Measurements from ENCODE around the gene DEPP1.

DNA sequence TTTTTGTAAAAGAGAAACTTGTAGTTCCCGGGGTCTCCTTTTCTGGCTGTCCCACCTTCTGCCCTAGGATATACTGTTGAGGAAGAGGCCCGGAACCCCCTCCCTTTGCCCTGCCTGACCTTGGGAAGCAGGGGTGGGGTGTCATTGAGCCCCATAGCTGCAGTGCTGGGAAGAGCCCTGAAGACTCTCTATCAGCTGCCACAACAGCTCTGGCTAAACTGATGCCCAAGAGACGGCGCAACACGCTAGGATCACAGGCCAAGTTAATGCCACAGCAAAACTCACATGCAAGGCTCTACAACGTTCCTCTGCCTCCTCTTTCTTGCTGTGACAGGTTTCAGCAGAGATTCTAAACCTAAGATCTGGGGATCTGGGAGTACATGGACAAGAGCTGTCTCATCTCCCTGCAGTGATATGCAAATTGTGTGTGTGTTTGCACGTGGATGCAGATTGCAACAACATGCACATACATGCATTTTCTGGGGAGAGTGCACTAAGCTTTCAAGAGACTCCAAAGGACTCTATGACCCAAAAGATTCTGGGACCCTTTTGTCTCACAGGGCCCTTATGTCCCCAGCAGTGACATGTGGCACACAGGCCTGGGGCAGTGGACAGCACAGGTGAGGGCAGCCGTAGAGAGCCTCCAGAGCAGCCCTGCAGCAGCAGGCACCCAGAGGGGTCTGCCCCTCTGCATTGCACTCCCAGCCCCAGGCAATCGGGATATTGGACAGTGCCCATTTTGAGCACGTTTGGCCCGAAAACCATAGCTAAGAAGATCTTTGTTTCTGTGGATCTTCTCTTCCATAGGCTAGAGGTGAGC is 16.5 kb downstream of the DEPP1 start:
- TF ChIP-seq CTCF (IDR thresholded peaks at IDR 0.05; ENCODE audit: insufficient read depth, low read length, poor library complexity, severe bottlenecking) (no peak), EZH2phosphoT487 (conservative IDR thresholded peaks at IDR 0.05; ENCODE audit: low read length) (no peak)

All from SU-DHL-6 (cell line).